HG03025 (cell line): ENCODE results near the gene ACOT4.
"Not testable (repeated sequence)": the region's sequence is repeated elsewhere in the genome, so short reads cannot be mapped to it uniquely, and the experiment has no call there.

Source experiments
- ATAC-seq: cut with Tn5 transposase; IDR thresholded peaks from one replicate; pipeline ENCODE4 v1.9.1; 2021; ENCODE audit warnings: mild to moderate bottlenecking, moderate library complexity; ENCODE audit not compliant: unreplicated experiment, low FRiP score

ACOT4 gene

DNA sequence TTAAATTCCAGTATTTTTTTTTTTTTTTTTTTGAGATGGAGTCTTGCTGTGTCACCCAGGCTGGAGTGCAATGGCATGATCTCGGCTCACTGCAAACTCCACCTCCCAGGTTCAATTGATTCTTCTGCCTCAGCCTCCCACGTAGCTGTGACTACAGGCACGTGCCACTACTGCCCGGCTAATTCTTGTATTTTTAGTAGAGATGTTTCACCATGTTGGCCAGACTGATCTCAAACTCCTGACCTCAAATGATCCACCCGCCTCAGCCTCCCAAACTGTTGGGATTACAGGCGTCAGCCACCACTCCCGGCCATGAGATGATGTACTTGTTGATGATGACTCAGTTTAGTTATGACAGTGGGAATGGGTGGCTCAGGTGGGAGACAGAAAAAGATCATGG lies 17.4 kb upstream of the ACOT4 start:
- not testable (repeated sequence) for ATAC-seq

DNA sequence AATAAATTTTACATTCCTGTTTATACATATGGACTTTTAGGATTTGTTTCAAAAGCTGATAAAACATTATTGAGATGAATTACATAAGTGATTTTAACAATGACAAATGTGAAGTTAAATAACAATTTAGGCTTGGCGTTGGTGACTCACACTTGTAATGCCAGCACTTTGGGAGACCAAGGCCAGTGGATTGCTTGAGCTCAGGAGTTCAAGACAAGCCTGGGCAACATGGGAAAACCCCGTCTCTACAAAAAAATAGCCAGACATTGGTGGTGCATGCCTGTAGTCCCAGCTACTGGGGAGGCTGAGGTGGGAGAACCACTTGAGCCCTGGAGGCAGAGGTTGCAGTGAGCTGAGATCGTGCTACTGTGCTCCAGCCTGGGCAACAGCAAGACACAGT lies 15.3 kb upstream of the ACOT4 start:
- ATAC-seq = no peak

DNA sequence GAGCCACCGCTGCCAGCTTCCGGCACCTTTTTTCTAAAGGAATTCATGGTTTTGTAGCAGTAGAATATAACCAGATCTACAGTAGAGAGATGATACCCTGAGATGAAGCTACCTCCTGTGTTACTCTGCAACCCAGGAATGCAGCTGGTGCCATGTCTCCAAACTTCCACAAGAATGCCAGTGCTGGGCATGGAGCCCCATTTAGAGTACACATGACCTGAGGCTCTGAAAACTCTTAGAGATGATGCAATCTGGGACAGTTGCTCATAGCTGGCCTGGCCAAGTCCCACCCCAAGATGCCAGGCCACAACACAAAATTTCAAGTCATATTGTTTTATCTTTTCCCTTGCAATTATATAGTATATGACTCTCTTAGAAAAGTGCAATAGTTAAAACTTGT lies 14.5 kb upstream of the ACOT4 start:
- ATAC-seq = not testable (repeated sequence)

DNA sequence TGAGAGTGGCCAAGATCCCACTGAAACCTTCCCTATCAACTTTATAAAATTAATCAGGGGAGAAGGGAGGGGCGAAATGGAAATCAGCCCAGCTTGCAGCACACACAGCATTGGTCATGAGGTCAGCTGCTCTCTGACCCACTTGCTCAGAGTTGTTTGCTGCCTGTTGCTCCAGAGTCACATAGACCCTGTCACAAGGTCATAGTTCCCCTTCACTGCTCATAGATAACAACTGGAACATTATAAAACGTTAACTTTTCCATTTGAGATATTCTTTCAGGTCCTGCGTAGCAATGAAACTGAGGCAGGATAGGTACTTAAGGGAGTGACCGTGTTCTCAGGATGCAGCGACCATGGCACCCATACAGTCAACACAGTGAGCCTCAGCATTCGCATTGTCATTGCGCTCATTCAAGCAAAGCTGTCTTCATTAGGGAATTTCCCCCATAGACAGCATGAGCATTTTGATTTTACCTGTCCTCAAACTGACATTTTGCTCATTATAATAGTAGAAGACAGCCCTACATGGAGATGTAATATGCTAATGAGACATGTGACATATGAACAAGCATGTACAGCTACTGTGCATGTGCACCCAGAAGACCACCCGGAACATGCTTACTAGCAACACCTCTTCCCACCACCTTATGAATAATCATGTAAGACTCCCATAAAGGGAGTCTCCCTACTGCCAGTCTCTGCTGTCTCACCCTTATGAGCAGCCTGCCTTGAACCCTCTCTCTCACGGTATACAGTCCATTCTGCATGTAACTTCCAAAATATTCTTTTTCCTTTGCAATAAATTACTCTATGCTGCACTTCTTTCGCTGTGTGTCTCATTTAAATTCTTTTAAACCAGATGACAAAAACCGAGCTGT lies 9.3 kb upstream of the ACOT4 start:
- not testable (repeated sequence) for ATAC-seq

DNA sequence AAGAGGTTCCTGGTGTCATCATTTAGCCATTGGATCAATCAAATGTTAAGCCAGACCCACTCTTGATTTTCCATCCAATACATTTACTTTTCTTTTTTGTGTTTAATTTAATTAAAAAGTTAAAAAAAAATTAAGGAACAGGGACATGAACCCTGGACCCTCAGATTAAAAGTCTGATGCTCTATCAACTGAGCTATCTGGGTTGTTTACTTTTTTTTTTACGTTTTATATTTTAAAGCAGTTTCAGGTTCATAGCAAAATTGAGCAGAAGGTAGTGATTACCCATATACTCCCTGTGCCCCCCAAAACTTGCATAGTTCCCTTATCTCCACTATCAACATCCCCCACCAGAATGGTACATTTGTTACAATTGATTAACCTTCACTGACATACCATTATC lies 3.0 kb upstream of the ACOT4 start:
- ATAC-seq = no peak

DNA sequence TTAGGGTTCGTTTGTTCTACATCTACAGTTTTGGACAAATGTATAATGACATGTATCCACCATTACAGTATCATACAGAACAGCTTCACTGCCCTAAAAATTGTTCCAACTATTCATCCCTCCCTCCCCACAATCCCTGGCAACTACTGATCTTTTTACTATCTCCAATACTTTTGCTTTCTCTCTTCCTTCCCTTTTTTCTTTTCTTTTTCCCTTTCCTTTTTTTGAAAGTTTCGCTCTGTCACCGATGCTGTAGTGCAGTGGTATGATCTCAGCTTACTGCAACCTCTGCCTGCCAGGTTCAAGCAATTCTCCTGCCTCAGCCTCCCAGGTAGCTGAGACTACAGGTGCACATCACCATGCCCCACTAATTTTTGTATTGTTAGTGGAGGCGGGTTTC lies 2.6 kb upstream of the ACOT4 start:
- no peak for ATAC-seq

DNA sequence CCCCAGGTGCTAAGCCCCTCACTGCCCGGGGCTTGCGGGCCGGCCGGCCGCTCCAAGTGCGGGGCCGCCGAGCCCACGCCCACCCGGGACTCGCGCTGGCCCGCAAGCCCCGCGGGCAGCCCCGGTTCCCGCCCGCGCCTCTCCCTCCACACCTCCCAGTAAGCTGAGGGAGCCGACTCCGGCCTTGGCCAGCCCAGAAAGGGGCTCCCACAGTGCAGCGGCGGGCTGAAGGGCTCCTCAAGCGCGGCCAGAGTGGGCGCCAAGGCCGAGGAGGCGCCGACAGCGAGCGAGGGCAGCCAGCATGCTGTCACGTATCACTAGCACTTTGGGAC lies 1.0 kb upstream of the ACOT4 start:
- not testable (repeated sequence) for ATAC-seq

DNA sequence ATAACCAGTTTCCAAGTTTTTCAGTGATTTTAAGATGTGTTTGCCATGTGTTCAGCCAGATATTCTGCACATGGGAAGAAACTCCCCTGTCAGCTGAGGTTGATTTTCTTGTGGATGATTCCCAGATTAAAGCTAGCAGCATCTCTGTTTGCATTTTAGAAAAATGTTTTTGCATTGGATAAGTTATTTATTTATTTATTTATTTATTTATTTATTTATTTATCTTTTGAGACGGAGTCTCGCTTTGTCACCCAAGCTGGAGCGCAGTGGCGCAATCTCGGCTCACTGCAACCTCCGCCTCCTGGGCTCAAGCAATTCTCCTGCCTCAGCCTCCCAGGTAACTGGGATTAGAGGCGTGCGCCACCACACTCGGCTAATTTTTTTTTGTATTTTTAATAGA lies 2.8 kb downstream of the ACOT4 start:
- ATAC-seq = no peak

DNA sequence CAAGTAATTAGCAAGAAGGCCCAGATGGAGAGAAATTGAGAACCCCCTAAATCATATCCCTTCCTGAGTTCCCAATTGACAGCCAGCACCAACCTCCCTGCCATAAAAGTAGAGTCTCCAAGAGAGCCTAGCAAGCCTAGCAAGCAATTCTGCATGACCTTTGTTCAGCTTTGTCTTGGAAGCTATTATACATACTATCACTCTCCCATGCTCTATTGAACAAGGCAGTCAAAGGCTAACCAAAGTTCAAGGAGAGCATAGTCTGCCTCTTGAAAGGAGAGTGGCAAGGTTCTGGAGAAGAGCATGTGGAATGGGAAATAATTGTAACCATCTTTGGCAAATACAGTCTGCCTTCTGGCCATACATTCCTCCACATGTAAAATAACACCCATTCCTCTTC lies 7.8 kb downstream of the ACOT4 start:
- no peak for ATAC-seq

DNA sequence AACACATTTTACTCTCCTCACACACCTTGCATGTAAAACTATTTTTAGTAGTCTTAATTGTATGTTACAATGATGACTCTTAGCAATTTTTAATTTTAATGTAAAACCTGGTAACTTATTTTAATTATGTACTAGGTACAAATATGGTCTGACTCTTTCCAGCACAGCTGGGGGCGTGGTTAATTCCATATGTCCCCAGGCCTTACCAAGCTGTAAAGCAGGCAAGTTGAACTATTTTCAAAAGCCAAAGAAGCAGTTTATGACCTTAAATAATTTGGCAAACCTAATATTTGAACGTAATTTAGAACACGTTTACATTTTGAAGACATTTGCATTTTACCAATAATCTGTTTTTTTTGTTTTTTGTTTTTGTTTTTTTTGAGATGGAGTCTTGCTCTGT lies 11.3 kb downstream of the ACOT4 start:
- no peak for ATAC-seq

DNA sequence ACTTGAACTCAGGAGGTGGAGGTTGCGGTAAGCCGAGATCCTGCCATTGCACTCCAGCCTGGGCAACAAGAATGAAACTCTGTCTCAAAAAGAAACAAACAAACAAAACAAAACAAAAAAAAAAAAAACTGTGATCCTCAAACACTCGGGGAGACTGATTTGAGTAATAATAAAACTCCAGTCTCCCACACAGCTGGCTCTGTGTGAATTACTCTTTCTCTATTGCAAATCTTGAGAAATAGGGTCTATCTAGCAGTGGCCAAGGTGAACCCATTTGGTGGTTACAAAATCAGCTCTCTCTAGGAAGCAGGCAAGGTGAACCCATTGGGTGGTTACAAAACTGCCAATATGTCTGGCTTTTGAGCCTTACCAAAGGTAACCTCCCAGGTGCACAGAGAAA lies 14.6 kb downstream of the ACOT4 start:
- no peak for ATAC-seq

DNA sequence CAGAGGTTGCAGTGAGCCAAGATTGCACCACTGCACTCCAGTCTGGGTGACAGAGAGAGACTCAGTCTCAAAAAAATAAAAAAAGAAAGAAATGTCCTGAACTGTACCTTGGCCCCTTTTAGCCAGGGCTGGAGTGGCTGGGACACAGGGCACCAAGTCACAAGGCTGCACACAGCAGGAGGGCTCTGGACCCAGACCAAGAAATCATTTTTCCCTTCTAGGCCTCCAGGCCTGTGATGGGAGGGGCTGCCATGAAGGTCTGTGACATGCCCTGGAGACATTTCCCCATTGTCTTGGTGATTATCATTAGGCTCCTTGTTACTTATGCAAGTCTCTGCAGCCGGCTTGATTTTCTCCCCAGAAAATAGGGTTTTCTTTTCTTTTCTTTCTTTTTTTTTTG lies 15.6 kb downstream of the ACOT4 start:
- no peak for ATAC-seq

DNA sequence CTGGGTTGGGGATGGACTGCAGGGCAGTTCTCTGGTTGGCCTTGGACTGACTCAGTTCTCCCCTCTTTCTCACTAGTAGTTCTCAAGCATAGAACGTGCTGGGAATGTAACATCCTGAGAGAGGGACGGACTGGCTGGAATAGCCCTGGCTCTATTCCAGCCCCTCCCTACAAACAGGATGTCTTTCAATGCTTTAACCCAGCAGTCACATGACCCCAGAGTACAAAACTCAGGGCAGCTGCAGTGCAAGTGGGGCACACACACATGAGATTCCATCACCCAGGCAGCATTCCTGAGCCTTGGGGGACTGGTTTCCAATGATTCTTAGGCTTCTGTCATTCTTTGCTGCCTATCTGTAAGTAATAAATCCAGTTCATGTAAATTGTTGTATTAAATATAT lies 19.0 kb downstream of the ACOT4 start:
- no peak for ATAC-seq

DNA sequence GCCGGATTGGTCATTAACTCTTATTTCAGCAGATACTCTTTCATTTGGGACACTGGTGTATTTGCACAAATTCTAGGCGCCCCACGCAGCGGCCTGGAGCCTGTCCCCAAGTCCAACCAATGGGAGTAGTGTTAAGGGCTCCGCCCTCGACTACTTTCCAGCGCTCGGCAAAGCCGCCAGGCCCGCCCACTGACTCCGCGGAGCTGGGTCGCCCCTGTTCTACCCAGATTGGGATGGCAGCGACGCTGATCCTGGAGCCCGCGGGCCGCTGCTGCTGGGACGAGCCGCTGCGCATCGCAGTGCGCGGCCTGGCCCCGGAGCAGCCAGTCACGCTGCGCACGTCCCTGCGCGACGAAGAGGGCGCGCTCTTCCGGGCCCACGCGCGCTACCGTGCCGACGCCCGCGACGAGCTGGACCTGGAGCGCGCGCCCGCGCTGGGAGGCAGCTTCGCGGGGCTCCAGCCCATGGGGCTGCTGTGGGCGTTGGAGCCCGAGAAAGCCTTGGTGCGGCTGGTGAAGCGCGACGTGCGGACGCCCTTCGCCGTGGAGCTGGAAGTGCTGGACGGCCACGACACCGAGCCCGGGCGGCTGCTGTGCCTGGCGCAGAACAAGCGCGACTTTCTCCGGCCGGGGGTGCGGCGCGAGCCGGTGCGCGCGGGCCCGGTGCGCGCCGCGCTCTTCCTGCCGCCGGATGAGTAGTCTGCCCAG lies 20.8 kb downstream of the ACOT4 start, which contains the start of gene ACOT6:
TSS of gene ACOT6 (plus strand) at position 179 of the 707 bp plus-strand sequence. CDS start at position 234, 55 bp downstream.
- no peak for ATAC-seq

DNA sequence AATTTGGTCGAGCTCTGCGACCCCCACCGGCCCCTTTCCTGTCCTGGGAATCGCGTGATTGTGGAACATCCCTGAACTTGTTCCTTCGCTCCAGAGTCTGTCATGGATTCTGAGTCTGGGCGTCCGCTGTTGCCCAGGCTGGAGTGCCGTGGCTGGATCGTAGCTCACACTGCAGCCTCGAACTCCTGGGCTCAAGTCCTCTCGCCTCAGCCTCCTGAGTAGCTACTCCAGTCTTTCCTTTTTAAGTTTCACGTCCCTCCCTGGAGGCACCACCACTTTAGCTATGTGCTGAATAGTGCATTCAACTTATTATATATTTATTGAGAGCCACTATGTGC lies 21.3 kb downstream of the ACOT4 start:
- no peak for ATAC-seq

DNA sequence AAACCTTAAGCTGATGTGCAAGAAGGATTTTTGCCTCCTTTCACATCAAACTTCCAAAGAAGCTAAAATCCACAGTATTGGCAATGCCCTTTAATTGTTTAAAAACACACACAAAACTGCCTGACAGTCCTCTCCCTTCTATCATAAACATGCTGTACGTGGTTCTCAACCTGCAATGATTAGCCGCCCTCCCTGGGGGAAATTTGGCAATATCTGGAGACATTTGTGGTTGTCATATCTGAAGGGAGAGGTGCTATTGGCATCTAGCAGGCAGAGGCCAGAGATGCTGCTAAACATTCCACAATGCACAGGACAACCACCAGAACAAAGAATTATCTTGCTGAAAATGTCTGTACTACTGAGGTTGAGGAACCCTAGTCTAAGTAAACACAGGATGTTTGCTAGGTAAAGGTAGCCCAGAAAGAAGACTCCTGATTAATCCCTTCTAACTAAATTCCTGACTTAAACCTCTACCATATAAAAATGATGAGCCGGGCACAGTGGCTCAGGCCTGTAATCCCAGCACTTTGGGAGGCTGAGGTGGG lies 21.8 kb downstream of the ACOT4 start:
- ATAC-seq = no peak

DNA sequence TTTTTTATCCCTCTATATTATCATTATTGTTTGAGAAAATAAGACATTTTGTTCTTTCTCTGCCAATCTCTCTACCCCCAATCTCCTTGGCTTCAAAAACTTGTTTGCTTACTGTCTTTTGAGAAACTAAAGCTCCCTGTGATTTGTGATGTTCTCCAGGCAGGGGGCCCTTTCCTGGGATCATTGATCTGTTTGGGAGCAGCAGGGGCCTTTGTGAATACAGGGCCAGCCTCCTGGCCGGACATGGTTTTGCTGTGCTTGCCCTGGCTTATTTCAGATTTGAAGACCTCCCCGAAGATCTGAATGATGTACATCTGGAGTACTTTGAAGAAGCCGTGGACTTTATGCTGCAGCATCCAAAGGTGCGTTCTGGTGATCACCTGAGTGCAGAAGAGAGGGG lies 25.2 kb downstream of the ACOT4 start:
- ATAC-seq = no peak

DNA sequence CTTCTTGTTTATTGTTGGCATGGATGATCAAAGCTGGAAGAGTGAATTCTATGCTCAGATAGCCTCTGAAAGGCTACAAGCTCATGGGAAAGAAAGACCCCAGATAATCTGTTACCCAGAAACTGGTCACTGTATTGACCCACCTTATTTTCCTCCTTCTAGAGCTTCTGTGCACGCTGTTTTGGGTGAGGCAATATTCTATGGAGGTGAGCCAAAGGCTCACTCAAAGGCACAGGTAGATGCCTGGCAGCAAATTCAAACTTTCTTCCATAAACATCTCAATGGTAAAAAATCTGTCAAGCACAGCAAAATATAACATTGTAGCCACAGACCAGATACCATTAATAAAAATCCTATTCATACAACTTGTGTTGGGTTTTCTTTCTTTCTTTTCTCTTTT lies 27.9 kb downstream of the ACOT4 start:
- ATAC-seq = no peak

DNA sequence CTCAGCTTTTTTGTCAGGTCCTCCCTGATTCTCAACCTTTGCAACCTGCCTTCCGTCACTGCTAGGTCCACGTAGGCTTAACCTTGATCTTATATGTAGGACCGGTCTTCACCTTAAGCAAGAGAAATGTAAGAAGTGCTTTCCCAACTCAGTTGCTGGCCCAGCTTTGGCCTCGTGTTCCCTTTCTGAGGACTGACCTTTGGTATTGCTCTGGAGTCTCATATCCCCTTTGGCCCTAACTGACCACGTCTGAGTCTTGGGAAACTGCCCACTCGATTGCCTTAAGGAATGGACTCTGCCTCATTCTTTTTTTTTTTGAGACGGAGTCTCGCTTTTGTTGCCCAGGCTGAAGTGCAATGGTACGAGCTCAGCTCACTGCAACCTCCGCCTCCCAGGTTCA lies 28.6 kb downstream of the ACOT4 start:
- no peak for ATAC-seq

DNA sequence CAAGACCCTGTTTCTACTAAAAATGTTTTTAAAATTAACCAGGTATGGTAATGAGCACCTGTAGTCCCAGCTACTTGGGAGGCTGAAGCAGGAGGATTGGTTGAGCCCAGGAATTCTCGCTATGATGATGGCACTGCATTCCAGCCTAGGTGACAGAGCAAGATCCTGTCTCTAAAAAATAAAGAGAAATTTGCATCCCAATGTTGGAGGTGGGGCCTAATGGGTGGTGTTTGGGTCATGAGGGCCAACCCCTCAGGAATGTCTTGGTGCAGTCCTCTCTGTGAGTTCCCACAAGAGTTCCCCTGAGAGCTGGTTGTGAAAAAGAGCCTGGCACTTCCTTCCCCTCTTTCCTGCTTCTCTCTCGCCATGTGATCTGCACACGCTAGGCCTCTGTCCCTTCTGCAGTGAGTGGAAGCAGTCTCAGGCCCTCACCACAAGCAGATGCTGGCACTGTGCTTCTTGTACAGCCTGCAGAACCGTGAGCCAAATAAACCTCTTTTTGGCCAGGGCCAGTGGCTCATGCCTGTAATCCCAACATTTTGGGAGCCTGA lies 31.9 kb downstream of the ACOT4 start:
- ATAC-seq = no peak

DNA sequence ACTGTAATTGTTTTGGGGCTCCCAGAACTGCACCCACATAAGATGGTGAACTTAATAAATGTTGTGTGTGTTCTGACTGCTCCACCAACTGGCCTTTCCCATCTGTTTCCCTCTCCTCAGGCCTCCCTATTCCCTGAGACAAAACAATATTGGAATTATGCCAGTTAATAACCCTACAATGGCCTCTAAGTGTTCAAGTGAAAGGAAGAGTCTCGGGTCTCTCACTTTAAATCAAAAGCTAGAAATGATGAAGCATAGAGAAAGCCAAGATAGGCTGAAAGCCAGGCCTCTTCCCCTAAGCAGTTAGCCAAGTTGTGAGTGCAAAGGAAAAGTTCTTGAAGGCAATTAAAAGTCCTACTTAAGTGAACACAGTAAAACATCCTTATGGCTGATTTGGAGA lies 34.0 kb downstream of the ACOT4 start:
- ATAC-seq = no peak

DNA sequence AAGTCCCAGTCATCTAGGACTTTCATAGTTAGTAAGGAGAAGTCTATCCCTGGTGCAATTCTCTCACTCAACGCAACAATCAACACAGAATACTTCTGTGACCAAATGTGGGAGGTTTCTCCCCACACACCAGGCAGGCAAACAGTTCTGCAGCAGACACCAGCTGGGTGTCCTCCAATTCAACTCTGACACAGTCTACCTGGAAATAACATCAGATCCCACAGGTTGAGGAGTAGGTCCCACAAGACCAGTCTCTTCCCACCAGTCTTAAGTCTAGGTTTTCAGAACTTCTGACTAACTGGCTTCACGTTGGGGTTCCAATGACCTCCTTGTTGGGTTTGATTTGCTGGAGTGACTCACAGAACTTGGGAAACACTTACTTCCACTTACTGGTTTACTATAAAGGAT lies 35.5 kb downstream of the ACOT4 start:
- ATAC-seq = no peak
